22Rv1 (cell line): ENCODE measurements around the gene USP24.

Experiments used
- ZFX ChIP-seq: fragments of 450-650 bp; IDR thresholded peaks from 2 replicates; pipeline ENCODE4 v1.6.1; 2017; ENCODE audit warnings: antibody characterized with exemption, borderline replicate concordance
- TF ChIP-seq, protein P1 (sequence below): fragments of 450-650 bp; IDR thresholded peaks from 2 replicates; pipeline ENCODE4 v1.5.1; 2017; ENCODE audit warnings: mild to moderate bottlenecking

GRCh38 chr1:55043011-55043410 lies 172.2 kb downstream of the USP24 start:
- TF ChIP-seq, protein P1, sequence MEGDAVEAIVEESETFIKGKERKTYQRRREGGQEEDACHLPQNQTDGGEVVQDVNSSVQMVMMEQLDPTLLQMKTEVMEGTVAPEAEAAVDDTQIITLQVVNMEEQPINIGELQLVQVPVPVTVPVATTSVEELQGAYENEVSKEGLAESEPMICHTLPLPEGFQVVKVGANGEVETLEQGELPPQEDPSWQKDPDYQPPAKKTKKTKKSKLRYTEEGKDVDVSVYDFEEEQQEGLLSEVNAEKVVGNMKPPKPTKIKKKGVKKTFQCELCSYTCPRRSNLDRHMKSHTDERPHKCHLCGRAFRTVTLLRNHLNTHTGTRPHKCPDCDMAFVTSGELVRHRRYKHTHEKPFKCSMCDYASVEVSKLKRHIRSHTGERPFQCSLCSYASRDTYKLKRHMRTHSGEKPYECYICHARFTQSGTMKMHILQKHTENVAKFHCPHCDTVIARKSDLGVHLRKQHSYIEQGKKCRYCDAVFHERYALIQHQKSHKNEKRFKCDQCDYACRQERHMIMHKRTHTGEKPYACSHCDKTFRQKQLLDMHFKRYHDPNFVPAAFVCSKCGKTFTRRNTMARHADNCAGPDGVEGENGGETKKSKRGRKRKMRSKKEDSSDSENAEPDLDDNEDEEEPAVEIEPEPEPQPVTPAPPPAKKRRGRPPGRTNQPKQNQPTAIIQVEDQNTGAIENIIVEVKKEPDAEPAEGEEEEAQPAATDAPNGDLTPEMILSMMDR: no peak
- no peak for TF ChIP-seq ZFX
